Loucy (cell line): Measurements from ENCODE around the gene ZNF280D.

Experiments used
- EZH2phosphoT487 ChIP-seq: fragments of 200-600 bp; IDR thresholded peaks from 2 replicates; pipeline ENCODE4 v1.6.1; 2018; ENCODE audit warnings: antibody characterized with exemption, mild to moderate bottlenecking, moderate library complexity, borderline replicate concordance
- TF ChIP-seq, protein P1 (sequence below): fragments of 200-600 bp; sonication (generic); conservative IDR thresholded peaks from 2 replicates; pipeline ENCODE4 v1.5.1; 2014; ENCODE audit warnings: mild to moderate bottlenecking, antibody characterized with exemption, low read length

DNA sequence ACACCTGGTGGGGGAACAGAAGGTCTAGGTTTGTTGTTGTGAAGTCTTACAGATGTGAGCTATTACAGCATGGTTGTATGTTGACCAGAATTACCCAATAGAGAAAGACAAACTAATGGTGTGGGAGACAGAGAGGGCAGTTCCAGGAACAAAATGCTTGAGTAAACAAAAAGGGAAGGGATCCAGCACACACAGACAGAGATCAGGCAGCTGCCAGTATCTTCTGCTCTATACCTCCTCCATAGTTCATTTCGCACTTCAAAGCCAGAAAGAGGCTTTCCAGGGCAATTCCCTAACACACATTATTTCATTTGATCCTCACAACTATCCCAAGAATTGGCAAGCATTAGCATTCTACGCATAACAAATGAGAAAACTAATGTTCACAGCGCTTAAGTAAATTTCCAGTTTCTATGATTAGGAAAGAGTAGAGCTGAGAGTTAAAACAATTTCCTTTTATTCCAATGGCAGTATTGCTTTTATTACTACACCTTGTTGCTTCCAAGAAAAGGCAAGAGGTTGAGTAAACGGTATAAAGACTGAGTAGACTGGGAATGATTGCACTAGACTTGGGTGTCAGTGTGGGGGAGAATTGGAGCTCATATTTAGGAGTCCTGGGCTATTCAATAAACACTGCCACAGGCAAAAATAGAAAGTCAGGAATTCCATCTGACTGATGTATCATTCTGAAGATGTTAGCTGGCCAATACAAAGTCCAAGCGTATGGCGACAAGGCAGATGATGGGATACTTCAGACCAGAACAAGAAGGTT, 39.7 kb upstream of the ZNF280D start:
- TF ChIP-seq, protein P1, sequence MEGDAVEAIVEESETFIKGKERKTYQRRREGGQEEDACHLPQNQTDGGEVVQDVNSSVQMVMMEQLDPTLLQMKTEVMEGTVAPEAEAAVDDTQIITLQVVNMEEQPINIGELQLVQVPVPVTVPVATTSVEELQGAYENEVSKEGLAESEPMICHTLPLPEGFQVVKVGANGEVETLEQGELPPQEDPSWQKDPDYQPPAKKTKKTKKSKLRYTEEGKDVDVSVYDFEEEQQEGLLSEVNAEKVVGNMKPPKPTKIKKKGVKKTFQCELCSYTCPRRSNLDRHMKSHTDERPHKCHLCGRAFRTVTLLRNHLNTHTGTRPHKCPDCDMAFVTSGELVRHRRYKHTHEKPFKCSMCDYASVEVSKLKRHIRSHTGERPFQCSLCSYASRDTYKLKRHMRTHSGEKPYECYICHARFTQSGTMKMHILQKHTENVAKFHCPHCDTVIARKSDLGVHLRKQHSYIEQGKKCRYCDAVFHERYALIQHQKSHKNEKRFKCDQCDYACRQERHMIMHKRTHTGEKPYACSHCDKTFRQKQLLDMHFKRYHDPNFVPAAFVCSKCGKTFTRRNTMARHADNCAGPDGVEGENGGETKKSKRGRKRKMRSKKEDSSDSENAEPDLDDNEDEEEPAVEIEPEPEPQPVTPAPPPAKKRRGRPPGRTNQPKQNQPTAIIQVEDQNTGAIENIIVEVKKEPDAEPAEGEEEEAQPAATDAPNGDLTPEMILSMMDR = no peak
- TF ChIP-seq EZH2phosphoT487 = no peak
